GM18951 (cell line): ENCODE results near the gene MAP3K13.

Experiments
- POLR2A ChIP-seq: IDR thresholded peaks from 4 replicates; pipeline ENCODE4 v1.6.1; 2011; ENCODE audit warnings: mild to moderate bottlenecking; ENCODE audit not compliant: insufficient read length, insufficient read depth; ENCODE audit errors: extremely low read depth
- in situ Hi-C: fragments of 300-500 bp; cut with MboI; formaldehyde crosslinking; loops from one replicate; pipeline ENCODE4 v1.12.0; 2022; ENCODE audit warnings: low sequenced_read_pairs, mixed read lengths, inconsistent platforms; ENCODE audit not compliant: unreplicated experiment

MAP3K13 gene

DNA sequence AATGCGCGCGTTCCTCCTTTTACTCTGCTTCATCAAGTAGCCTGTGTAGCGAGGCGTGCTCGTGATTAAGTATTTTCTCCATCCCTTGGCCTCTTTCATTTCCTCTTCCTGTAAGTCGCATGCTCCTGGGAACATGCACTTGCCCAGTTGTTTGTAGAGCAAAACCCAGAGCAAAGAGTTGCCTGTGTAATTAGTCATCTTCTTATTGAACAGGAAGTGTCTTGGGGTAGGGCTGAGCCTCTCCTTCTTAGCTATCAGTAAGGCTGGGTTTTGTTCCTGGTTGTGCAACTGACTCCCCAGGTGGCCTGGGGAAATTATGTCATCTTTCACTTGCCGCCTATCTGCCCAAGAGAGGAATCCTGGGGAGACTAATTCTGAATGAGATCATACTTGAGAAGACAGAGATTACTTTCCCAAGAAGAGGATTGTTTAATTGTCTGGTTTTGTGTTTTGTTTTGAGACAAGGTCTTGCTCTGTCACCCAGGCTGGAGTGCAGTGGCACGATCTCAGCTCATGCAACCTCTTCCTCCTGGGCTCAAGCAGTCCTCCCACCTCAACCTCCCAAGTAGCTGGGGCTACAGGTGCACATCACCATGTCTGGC lies 174.5 kb downstream of the MAP3K13 start:
- in situ Hi-C loops = no loop called here
- no peak for TF ChIP-seq POLR2A
